Right lung (tissue), 10 donors: ENCODE data around the gene USP6. TPM values are rescaled to one million over a fixed set of nuclear protein-coding genes. Genes with fewer than 3 reads are reported as not detected.
"Not testable (repeated sequence)": the region's sequence is repeated elsewhere in the genome, so short reads cannot be mapped to it uniquely, and the experiment has no call there.

Source experiments
- DNase-seq, 2 donors: peaks; one replicate each; pipeline ENCODE4 v3.0.0-alpha.2; 2013
- long read RNA-seq, 8 donors: transcript quantifications; one replicate each; lab custom pipeline, GENCODE V29; 2026
- polyA plus RNA-seq, 5 donors: library from polyadenylated mRNA; unstranded; fragments of 120-200 nt; gene quantifications; one replicate each; pipeline versions ENCODE4 v1.2.1 to v1.2.3, GENCODE V29; 2013; ENCODE audit warnings: inconsistent platforms in 1 of 5, low replicate concordance in 1 of 5; ENCODE audit not compliant: insufficient read length in 5 of 5, insufficient read depth in 1 of 5

Gene USP6
- polyA plus RNA-seq = 10 to 100 TPM in 3 of 5 donors, 1 to 10 TPM in 2; 1.8 to 16.7 (median 10.0) TPM
- long read RNA-seq, donor 1 = 0 reads
- long read RNA-seq, donor 2 = 0 reads
- long read RNA-seq, donor 3 = 0 reads
- long read RNA-seq, donor 4 = 0 reads
- long read RNA-seq, donor 5 = 0 reads
- long read RNA-seq, donor 6 = 0 reads
- long read RNA-seq, donor 7 = 0 reads
- long read RNA-seq, donor 8 = 0 reads

GRCh38 chr17:5115673-5116651 lies at the start of gene USP6:
USP6 (plus strand) TSS chr17:5116032; CDS start chr17:5130368, 14,336 bp downstream.
- DNase-seq = no peak

GRCh38 chr17:5068236-5068635 lies 47.6 kb upstream of the USP6 start:
- no peak for DNase-seq

GRCh38 chr17:5069724-5070123 lies 46.1 kb upstream of the USP6 start:
- no peak for DNase-seq

- not testable (repeated sequence) for DNase-seq
Measured at GRCh38 chr17:5075472-5075871, 40.4 kb upstream of the USP6 start.

GRCh38 chr17:5077275-5077674 lies 38.6 kb upstream of the USP6 start:
- not testable (repeated sequence) for DNase-seq

GRCh38 chr17:5077781-5078105 lies 38.1 kb upstream of the USP6 start:
- no peak for DNase-seq

GRCh38 chr17:5078106-5079028 lies 37.5 kb upstream of the USP6 start, which contains the start of gene ZFP3:
ZFP3 (plus strand) TSS chr17:5078467; CDS start chr17:5091505, 13,038 bp downstream.
- peak; percentile 78 to 85 for DNase-seq

GRCh38 chr17:5080591-5080990 lies 35.2 kb upstream of the USP6 start:
- no peak for DNase-seq

- DNase-seq = no peak
Measured at GRCh38 chr17:5092218-5093010, 23.4 kb upstream of the USP6 start.

GRCh38 chr17:5096731-5097100 lies 19.1 kb upstream of the USP6 start:
- no peak for DNase-seq

GRCh38 chr17:5097101-5097834 lies 18.6 kb upstream of the USP6 start:
- DNase-seq = peak; percentile 73 to 79

- DNase-seq = no peak
Measured at GRCh38 chr17:5099271-5099670, 16.6 kb upstream of the USP6 start.

- no peak for DNase-seq
Measured at GRCh38 chr17:5100832-5101231, 15.0 kb upstream of the USP6 start.

- DNase-seq = no peak
Measured at GRCh38 chr17:5110816-5111215, 5.0 kb upstream of the USP6 start.

GRCh38 chr17:5111402-5112204 lies 4.2 kb upstream of the USP6 start, which contains the start of gene ZNF232:
ZNF232 (minus strand) TSS chr17:5111878; CDS start chr17:5111822, 56 bp downstream.
- DNase-seq = peak; percentile 92 to 93

- no peak for DNase-seq
Measured at GRCh38 chr17:5118219-5118618, 2.4 kb downstream of the USP6 start.

- DNase-seq = no peak
Measured at GRCh38 chr17:5120036-5120435, 4.2 kb downstream of the USP6 start.

GRCh38 chr17:5120436-5121185 lies 4.8 kb downstream of the USP6 start:
- DNase-seq = not testable (repeated sequence)
